ENCODE data around the gene ZDHHC14. TPM values are rescaled to one million over a fixed set of nuclear protein-coding genes. Genes with fewer than 3 reads are reported as not detected.
A peak's percentile ranks its signal among the peaks of the same experiment; 100 is the strongest.

ZDHHC14 gene
- total and polyA plus RNA-seq, 2 of the 8 experiments (the other 6 are each of a cell fraction or from before 2014, with no cell fraction given): 2.9 to 5.3 TPM

DNA sequence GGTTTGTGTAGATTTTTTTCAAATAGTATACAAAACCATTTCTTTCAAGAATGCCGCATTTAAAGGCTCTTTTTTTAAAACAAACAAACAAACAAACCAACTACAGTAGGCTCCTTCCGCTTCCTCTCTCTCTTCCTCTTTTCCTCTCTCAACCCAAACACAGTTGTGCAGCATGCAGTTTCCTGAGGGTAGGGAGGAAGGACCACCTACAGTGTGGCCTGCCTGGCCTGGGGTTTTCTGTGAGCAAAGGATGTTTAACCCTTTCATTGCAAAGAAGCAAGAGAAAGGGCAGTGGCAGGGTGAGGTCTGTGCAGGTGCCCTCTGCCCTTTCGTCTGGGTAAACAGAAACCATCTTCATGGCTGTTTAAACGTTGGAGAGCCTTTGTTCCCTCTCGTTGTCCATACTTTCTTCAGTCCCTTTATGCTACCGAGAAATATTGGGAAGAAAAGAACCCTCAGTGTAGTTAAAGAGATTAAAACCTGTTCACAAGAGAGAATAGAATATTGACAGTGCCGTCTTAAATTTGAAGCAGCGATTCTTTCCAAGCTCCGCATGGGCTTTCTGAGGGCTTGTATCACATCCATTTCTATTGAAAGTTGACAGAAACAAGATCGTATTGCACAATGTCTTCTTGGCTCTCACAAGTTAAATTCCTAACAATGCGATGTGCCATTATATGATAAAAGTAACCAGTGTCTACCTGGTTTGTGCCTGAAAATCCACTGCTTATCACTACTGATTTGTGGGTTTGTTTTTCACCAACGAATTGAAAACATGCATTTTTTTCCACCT is 226.5 kb downstream of the ZDHHC14 start (continued):
- TF ChIP-seq TAF1 (IDR thresholded peaks at IDR 0.05; ENCODE audit: low read depth, low read length) (no peak), ZNF274 (IDR thresholded peaks at IDR 0.05; ENCODE audit: borderline replicate concordance, extremely low read depth, low read length) (no peak), EZH2 (IDR thresholded peaks at IDR 0.05; ENCODE audit: low read depth, low read length, severe bottlenecking) (no peak), BACH1 (IDR thresholded peaks at IDR 0.05; ENCODE audit: low read length) (no peak), SP1 (IDR thresholded peaks at IDR 0.05; ENCODE audit: low read depth, low read length) (peak; percentile 31; the same call in 1 of the 2 replicates), CEBPB (IDR thresholded peaks at IDR 0.05; ENCODE audit: low read depth, low read length) (peak; percentile 97), TBP (IDR thresholded peaks at IDR 0.05; ENCODE audit: low read depth, low read length) (no peak), GABPA (IDR thresholded peaks at IDR 0.05; ENCODE audit: borderline replicate concordance, insufficient read depth, low read length) (no peak), POU5F1 (IDR thresholded peaks at IDR 0.05; ENCODE audit: low read depth, low read length) (no peak), POLR2AphosphoS5 (IDR thresholded peaks at IDR 0.05; ENCODE audit: low read depth, low read length) (no peak), BRCA1 (IDR thresholded peaks at IDR 0.05; ENCODE audit: low read depth, low read length) (no peak), JUND (IDR thresholded peaks at IDR 0.05; ENCODE audit: low read length) (no peak), RBBP5 (IDR thresholded peaks at IDR 0.05; ENCODE audit: borderline replicate concordance, low read depth, low read length) (no peak), MAFK (IDR thresholded peaks at IDR 0.05; ENCODE audit: low read depth, low read length) (no peak), KDM5A (IDR thresholded peaks at IDR 0.05; ENCODE audit: low read length) (no peak), RFX5 (IDR thresholded peaks at IDR 0.05; ENCODE audit: borderline replicate concordance, low read depth, low read length) (no peak), YY1 (IDR thresholded peaks at IDR 0.05; ENCODE audit: low read depth, low read length) (0 out of 2 replicates have a peak, but pooled peaks have one; percentile 24), SIN3A (conservative IDR thresholded peaks at IDR 0.05 in 1 of 2, IDR thresholded peaks at IDR 0.05 in 1 of 2; ENCODE audit: low read depth in 1 of 2, low read length in 2 of 2) (no peak), TCF12 (IDR thresholded peaks at IDR 0.05; ENCODE audit: low read depth, low read length) (peak; percentile 82; the same call in 1 of the 2 replicates), BCL11A (IDR thresholded peaks at IDR 0.05; ENCODE audit: low read depth in 2 of 2, low read length in 2 of 2) (no peak), EP300 (IDR thresholded peaks at IDR 0.05; ENCODE audit: borderline replicate concordance in 1 of 2, low read depth in 2 of 2, low read length in 2 of 2) (no peak), SUZ12 (IDR thresholded peaks at IDR 0.05; ENCODE audit: low read length) (no peak)
- TF ChIP-seq, protein P1, sequence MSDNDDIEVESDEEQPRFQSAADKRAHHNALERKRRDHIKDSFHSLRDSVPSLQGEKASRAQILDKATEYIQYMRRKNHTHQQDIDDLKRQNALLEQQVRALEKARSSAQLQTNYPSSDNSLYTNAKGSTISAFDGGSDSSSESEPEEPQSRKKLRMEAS (IDR thresholded peaks at IDR 0.05): peak; percentile 29; the same call in 1 of the 2 replicates
